WTC11 (cell line): ENCODE measurements around the gene OBSCN. TPM values are rescaled to one million over a fixed set of nuclear protein-coding genes. Genes with fewer than 3 reads are reported as not detected.

Experiments used
- ATAC-seq: fragments of 200-7000 bp; cut with Tn5 transposase; 2 replicates; pipeline ENCODE4 v1.10.0; 2021; ENCODE audit warnings: mild to moderate bottlenecking, moderate library complexity
- CTCF ChIA-PET: fragments of 300-600 bp; sonication (Branson Sonifier 250); formaldehyde crosslinking; loops from one replicate; lab custom pipeline; 2021; ENCODE audit warnings: antibody characterized with exemption; lab: Charles Lee
- POLR2A ChIA-PET: fragments of 350-600 bp; sonication (Branson Sonifier 250); formaldehyde crosslinking; loops from one replicate; lab custom pipeline; 2021; ENCODE audit warnings: antibody characterized with exemption; lab: Charles Lee
- DNase-seq: peaks from one replicate; pipeline ENCODE4 v3.0.0; 2021; ENCODE audit warnings: low spot score
- H3K27ac Mint-ChIP-seq: 2 replicates; pipeline ENCODE4 v1.8.0; 2021; ENCODE audit warnings: mixed read lengths
- H3K27me3 Mint-ChIP-seq: 2 replicates; pipeline ENCODE4 v1.8.0; 2021; ENCODE audit warnings: low read depth, mild to moderate bottlenecking, moderate library complexity, mixed read lengths
- H3K36me3 Mint-ChIP-seq: 2 replicates; pipeline ENCODE4 v1.8.0; 2021; ENCODE audit warnings: mixed read lengths
- H3K4me1 Mint-ChIP-seq: 2 replicates; pipeline ENCODE4 v1.8.0; 2022; ENCODE audit warnings: mixed read lengths
- H3K4me3 Mint-ChIP-seq: 2 replicates; pipeline ENCODE4 v1.8.0; 2021; ENCODE audit warnings: mild to moderate bottlenecking, moderate library complexity, mixed read lengths
- H3K9me3 Mint-ChIP-seq: 2 replicates; pipeline ENCODE4 v1.8.0; 2021; ENCODE audit warnings: mixed read lengths
- EMX1 ChIP-seq: fragments of 250-450 bp; sonication (Bioruptor Pico); IDR thresholded peaks from 2 replicates; pipeline ENCODE4 v1.8.0; 2021; ENCODE audit warnings: mild to moderate bottlenecking
- GRHL2 ChIP-seq: fragments of 250-450 bp; sonication (Bioruptor Pico); IDR thresholded peaks from 2 replicates; pipeline ENCODE4 v1.8.0; 2022; ENCODE audit warnings: mild to moderate bottlenecking, moderate library complexity; ENCODE audit not compliant: insufficient replicate concordance, severe bottlenecking
- MYBL2 ChIP-seq: sonication (generic); formaldehyde crosslinking; IDR thresholded peaks from 2 replicates; pipeline ENCODE4 v1.8.1; 2023; ENCODE audit warnings: mild to moderate bottlenecking, moderate library complexity, missing genetic modification reagents
- TCF7 ChIP-seq: sonication (generic); formaldehyde crosslinking; IDR thresholded peaks from 2 replicates; pipeline ENCODE4 v1.8.0; 2022; ENCODE audit warnings: mild to moderate bottlenecking, low read depth, missing genetic modification reagents, moderate library complexity
- TEAD1 ChIP-seq: sonication (generic); formaldehyde crosslinking; IDR thresholded peaks from 2 replicates; pipeline ENCODE4 v1.8.0; 2022; ENCODE audit warnings: mild to moderate bottlenecking, missing genetic modification reagents
- ZBTB21 ChIP-seq: sonication (generic); formaldehyde crosslinking; IDR thresholded peaks from 2 replicates; pipeline ENCODE4 v1.8.1; 2023; ENCODE audit warnings: mild to moderate bottlenecking, missing genetic modification reagents, borderline replicate concordance
- ZNF416 ChIP-seq: fragments of 250-450 bp; sonication (Bioruptor Pico); IDR thresholded peaks from 2 replicates; pipeline ENCODE4 v1.9.0; 2021; ENCODE audit warnings: mild to moderate bottlenecking, inconsistent platforms
- total RNA-seq: library from RNA; stranded (reverse); gene quantifications from 3 replicates; pipeline ENCODE4 v1.2.3, GENCODE V29; 2021
- TF ChIP-seq, protein P1 (sequence below): sonication (generic); formaldehyde crosslinking; IDR thresholded peaks from 2 replicates; pipeline ENCODE4 v1.8.1; 2023; ENCODE audit warnings: mild to moderate bottlenecking, moderate library complexity, missing genetic modification reagents
- TF ChIP-seq, protein P2 (sequence below): sonication (generic); formaldehyde crosslinking; IDR thresholded peaks from 2 replicates; pipeline ENCODE4 v1.8.1; 2023; ENCODE audit warnings: mild to moderate bottlenecking, missing genetic modification reagents, moderate library complexity
- TF ChIP-seq, protein P3 (sequence below): sonication (generic); formaldehyde crosslinking; IDR thresholded peaks from 2 replicates; pipeline ENCODE4 v1.8.0; 2022; ENCODE audit warnings: mild to moderate bottlenecking, missing genetic modification reagents
- TF ChIP-seq, protein P4 (sequence below): fragments of 250-450 bp; sonication (Bioruptor Pico); IDR thresholded peaks from 2 replicates; pipeline ENCODE4 v1.9.0; 2021; ENCODE audit warnings: moderate library complexity, mild to moderate bottlenecking, inconsistent platforms, borderline replicate concordance
- TF ChIP-seq, protein P5 (sequence below): sonication (generic); formaldehyde crosslinking; IDR thresholded peaks from 2 replicates; pipeline ENCODE4 v1.8.0; 2023; ENCODE audit warnings: missing genetic modification reagents, mild to moderate bottlenecking, borderline replicate concordance
- TF ChIP-seq, protein P6 (sequence below): fragments of 250-450 bp; sonication (Bioruptor Pico); IDR thresholded peaks from 2 replicates; pipeline ENCODE4 v2.1.2; 2022; ENCODE audit warnings: mild to moderate bottlenecking, moderate library complexity
- TF ChIP-seq, protein P7 (sequence below): sonication (generic); formaldehyde crosslinking; IDR thresholded peaks from 2 replicates; pipeline ENCODE4 v1.8.1; 2023; ENCODE audit warnings: mild to moderate bottlenecking, missing genetic modification reagents

Gene OBSCN
- total RNA-seq, 1 experiment from 2014 or later: 38.8 TPM

DNA sequence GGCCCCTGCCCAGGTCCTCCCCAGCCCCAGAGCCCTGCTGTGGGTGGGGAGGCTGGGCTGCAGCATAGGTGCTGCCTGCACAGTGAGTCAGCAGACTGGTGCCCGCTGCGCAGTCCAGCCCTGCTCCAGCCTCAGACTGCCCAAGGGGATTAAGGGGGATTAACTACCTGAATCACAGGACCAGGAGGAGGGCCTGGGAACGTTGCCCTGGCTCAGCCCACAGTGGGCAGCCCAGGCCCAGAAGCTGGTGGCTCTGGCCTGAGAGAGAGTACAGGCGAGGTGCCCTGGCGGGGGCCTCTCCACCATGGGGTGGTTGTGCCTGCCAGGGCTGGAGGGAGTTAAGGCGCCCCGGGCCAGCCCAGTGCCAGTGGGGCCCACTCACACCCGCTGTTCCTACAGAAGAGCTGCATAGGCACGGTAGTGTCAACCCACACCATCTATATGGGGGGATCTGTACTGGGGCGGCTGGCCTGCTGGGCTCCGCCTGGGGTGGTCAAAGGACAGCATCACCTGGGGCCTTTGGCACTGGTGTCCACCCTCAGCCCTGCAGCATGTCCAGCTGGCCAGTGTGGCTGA, 2.3 kb downstream of the OBSCN start (continued):
- TF ChIP-seq ZNF416 (CRISPR knock-in tag): no peak
- TF ChIP-seq, protein P1, sequence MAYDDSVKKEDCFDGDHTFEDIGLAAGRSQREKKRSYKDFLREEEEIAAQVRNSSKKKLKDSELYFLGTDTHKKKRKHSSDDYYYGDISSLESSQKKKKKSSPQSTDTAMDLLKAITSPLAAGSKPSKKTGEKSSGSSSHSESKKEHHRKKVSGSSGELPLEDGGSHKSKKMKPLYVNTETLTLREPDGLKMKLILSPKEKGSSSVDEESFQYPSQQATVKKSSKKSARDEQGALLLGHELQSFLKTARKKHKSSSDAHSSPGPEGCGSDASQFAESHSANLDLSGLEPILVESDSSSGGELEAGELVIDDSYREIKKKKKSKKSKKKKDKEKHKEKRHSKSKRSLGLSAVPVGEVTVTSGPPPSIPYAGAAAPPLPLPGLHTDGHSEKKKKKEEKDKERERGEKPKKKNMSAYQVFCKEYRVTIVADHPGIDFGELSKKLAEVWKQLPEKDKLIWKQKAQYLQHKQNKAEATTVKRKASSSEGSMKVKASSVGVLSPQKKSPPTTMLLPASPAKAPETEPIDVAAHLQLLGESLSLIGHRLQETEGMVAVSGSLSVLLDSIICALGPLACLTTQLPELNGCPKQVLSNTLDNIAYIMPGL (CRISPR knock-in tag): no peak

DNA sequence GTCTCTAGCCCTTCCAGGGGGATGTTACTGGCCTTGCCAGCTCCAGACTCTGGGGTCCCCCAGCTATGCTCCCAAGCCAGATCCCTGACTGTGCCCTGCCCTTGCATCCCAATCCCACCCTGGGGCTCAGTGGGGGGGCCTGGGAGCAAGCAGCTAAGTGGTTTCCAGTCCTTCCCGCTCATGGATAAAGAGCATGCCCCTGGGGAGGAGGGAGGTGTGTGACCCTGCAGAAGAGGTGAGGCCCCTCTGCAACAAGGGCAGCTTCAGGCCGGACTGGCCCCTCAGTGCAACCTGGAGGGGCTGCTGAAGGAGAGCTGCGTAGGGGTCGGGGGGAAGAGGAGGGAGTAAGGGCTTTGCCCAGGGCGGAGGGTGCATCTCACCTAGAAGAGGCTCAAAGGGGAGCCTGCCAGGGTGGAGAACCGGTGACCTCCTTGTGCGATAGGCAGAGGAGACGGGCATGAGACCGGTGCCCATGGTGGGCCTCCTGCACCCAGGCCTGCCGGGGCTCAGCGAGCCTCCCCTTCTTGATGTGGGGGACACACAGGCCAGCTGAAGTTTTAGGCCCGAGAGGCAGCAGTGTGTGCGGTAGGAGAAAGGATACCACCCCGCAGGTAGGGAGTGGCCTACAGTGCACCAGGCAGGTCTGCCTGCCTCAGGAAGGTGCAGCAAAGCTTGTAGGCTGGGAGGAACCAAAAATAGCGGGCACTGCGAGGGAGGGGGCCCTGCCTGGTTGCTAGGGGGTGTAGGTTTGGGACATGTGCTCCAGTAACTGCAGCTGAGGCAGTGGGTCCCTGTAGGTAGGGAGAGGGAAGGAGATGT, 3.1 kb downstream of the OBSCN start:
- Mint-ChIP-seq H3K4me3 (peak overlapping the region; percentile 38), H3K4me1 (no peaks in the 10 kb centered on the region), H3K27ac (no peak overlapping the region), H3K36me3 (0 out of 2 replicates have a peak, but pooled peaks cover under 1% of the 10 kb centered on the region), H3K27me3 (peaks cover 21% of the 10 kb centered on the region), H3K9me3 (no peaks in the 10 kb centered on the region)
- DNase-seq: no peak
- TF ChIP-seq MYBL2 (no peak), TEAD1 (CRISPR knock-in tag) (no peak), TCF7 (no peak), EMX1 (no peak)
- TF ChIP-seq, protein P2, sequence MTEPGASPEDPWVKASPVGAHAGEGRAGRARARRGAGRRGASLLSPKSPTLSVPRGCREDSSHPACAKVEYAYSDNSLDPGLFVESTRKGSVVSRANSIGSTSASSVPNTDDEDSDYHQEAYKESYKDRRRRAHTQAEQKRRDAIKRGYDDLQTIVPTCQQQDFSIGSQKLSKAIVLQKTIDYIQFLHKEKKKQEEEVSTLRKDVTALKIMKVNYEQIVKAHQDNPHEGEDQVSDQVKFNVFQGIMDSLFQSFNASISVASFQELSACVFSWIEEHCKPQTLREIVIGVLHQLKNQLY (CRISPR knock-in tag): no peak
- TF ChIP-seq, protein P3, sequence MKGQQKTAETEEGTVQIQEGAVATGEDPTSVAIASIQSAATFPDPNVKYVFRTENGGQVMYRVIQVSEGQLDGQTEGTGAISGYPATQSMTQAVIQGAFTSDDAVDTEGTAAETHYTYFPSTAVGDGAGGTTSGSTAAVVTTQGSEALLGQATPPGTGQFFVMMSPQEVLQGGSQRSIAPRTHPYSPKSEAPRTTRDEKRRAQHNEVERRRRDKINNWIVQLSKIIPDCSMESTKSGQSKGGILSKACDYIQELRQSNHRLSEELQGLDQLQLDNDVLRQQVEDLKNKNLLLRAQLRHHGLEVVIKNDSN (CRISPR knock-in tag): no peak
- TF ChIP-seq, protein P4, sequence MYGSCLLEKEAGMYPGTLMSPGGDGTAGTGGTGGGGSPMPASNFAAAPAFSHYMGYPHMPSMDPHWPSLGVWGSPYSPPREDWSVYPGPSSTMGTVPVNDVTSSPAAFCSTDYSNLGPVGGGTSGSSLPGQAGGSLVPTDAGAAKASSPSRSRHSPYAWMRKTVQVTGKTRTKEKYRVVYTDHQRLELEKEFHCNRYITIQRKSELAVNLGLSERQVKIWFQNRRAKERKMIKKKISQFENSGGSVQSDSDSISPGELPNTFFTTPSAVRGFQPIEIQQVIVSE: no peak
- TF ChIP-seq, protein P5, sequence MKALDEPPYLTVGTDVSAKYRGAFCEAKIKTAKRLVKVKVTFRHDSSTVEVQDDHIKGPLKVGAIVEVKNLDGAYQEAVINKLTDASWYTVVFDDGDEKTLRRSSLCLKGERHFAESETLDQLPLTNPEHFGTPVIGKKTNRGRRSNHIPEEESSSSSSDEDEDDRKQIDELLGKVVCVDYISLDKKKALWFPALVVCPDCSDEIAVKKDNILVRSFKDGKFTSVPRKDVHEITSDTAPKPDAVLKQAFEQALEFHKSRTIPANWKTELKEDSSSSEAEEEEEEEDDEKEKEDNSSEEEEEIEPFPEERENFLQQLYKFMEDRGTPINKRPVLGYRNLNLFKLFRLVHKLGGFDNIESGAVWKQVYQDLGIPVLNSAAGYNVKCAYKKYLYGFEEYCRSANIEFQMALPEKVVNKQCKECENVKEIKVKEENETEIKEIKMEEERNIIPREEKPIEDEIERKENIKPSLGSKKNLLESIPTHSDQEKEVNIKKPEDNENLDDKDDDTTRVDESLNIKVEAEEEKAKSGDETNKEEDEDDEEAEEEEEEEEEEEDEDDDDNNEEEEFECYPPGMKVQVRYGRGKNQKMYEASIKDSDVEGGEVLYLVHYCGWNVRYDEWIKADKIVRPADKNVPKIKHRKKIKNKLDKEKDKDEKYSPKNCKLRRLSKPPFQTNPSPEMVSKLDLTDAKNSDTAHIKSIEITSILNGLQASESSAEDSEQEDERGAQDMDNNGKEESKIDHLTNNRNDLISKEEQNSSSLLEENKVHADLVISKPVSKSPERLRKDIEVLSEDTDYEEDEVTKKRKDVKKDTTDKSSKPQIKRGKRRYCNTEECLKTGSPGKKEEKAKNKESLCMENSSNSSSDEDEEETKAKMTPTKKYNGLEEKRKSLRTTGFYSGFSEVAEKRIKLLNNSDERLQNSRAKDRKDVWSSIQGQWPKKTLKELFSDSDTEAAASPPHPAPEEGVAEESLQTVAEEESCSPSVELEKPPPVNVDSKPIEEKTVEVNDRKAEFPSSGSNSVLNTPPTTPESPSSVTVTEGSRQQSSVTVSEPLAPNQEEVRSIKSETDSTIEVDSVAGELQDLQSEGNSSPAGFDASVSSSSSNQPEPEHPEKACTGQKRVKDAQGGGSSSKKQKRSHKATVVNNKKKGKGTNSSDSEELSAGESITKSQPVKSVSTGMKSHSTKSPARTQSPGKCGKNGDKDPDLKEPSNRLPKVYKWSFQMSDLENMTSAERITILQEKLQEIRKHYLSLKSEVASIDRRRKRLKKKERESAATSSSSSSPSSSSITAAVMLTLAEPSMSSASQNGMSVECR (CRISPR knock-in tag): no peak
- CTCF ChIA-PET: interaction anchor here (0.7 to 1.9 kb wide), 2 partner anchors 37 to 80 kb away, joined by 3 to 11 read pairs; no protein-coding TSS in a partner anchor
- POLR2A ChIA-PET: no interaction called here
- ATAC-seq: no peak

DNA sequence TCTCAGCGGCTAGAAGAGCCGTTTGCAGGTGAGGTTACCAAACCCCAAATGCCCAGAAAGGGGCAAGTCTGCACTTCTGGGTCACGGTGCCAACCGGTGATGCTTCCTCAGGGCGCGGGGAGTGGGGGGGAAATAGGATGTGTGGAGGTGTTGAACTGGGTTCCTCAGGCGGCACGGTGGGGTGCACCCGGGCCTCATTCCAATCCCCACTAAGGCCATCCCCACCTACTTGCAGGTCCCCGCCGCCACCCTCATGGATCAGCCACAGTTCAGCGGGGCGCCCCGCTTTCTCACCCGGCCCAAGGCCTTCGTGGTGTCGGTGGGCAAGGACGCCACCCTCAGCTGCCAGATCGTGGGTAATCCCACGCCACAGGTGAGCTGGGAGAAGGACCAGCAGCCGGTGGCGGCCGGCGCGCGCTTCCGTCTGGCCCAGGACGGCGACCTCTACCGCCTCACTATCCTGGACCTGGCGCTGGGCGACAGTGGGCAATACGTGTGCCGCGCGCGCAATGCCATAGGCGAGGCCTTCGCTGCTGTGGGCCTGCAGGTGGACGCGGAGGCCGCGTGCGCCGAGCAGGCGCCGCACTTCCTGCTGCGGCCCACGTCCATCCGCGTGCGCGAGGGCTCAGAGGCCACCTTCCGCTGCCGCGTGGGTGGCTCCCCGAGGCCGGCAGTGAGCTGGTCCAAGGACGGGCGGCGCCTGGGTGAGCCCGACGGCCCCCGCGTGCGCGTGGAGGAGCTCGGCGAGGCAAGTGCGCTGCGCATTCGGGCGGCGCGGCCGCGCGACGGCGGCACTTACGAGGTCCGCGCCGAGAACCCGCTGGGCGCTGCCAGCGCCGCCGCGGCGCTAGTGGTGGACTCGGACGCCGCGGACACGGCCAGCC, 3.9 kb downstream of the OBSCN start:
- ChIA-PET POLR2A (interaction anchor here (1.2 to 1.3 kb wide), 2 partner anchors 38 to 45 kb away, joined by 3 read pairs; no protein-coding TSS in a partner anchor), CTCF (interaction anchor here (0.7 to 3.3 kb wide), 5 partner anchors 38 to 81 kb away, joined by 3 to 22 read pairs (median 11); partner anchors contain the start of gene IBA57)
- Mint-ChIP-seq H3K27me3 (peaks cover 16% of the 10 kb centered on the region), H3K4me3 (peak overlapping the region; percentile 38; the same call in 1 of the 2 replicates), H3K9me3 (no peaks in the 10 kb centered on the region), H3K27ac (no peak overlapping the region), H3K36me3 (peaks cover 3% of the 10 kb centered on the region; the same call in 1 of the 2 replicates), H3K4me1 (no peaks in the 10 kb centered on the region)
- ATAC-seq (no peak), DNase-seq (no peak)
- TF ChIP-seq, protein P6, sequence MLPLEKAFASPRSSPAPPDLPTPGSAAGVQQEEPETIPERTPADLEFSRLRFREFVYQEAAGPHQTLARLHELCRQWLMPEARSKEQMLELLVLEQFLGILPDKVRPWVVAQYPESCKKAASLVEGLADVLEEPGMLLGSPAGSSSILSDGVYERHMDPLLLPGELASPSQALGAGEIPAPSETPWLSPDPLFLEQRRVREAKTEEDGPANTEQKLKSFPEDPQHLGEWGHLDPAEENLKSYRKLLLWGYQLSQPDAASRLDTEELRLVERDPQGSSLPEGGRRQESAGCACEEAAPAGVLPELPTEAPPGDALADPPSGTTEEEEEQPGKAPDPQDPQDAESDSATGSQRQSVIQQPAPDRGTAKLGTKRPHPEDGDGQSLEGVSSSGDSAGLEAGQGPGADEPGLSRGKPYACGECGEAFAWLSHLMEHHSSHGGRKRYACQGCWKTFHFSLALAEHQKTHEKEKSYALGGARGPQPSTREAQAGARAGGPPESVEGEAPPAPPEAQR (CRISPR knock-in tag): no peak
- TF ChIP-seq, protein P7, sequence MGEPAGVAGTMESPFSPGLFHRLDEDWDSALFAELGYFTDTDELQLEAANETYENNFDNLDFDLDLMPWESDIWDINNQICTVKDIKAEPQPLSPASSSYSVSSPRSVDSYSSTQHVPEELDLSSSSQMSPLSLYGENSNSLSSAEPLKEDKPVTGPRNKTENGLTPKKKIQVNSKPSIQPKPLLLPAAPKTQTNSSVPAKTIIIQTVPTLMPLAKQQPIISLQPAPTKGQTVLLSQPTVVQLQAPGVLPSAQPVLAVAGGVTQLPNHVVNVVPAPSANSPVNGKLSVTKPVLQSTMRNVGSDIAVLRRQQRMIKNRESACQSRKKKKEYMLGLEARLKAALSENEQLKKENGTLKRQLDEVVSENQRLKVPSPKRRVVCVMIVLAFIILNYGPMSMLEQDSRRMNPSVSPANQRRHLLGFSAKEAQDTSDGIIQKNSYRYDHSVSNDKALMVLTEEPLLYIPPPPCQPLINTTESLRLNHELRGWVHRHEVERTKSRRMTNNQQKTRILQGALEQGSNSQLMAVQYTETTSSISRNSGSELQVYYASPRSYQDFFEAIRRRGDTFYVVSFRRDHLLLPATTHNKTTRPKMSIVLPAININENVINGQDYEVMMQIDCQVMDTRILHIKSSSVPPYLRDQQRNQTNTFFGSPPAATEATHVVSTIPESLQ (CRISPR knock-in tag): no peak
- TF ChIP-seq GRHL2 (CRISPR knock-in tag) (no peak), ZBTB21 (CRISPR knock-in tag) (no peak)
